Measurements from ENCODE around the gene CPED1. TPM values are rescaled to one million over a fixed set of nuclear protein-coding genes. Genes with fewer than 3 reads are reported as not detected.

The CPED1 gene
- total and polyA plus RNA-seq, 10 of the 15 experiments (the other 5 are each of a cell fraction or from before 2014, with no cell fraction given) = 0.01 to 0.77 (median 0.10) TPM; not detected in 1

- no peak for TF ChIP-seq CUX1 (IDR thresholded peaks at IDR 0.05; ENCODE audit: insufficient replicate concordance, low read depth, low read length)
- TF ChIP-seq POLR2AphosphoS5 (IDR thresholded peaks at IDR 0.05; ENCODE audit: low read length) = no peak
- no peak for TF ChIP-seq HDAC6 (IDR thresholded peaks at IDR 0.05; ENCODE audit: unreplicated experiment)
- TF ChIP-seq PAX8 (IDR thresholded peaks at IDR 0.05) = no peak
- TF ChIP-seq SIN3A (IDR thresholded peaks at IDR 0.05; ENCODE audit: low read depth, low read length) = no peak
- no peak for TF ChIP-seq CBX3 (IDR thresholded peaks at IDR 0.05; ENCODE audit: borderline replicate concordance, low read depth)
Observed at GRCh38 chr7:121072826-121073225, 84.3 kb downstream of the CPED1 start (continued).

GRCh38 chr7:121073463-121074099 lies 85.1 kb downstream of the CPED1 start:
- Histone ChIP-seq H3K4me3 (no peak overlapping the region), H3K27me3 (replicated peaks in 1 of 2; ENCODE audit: control insufficient read depth in 2 of 2, insufficient read depth in 2 of 2, low read length in 1 of 2) (no peaks in the 10 kb centered on the region), H3K79me2 (ENCODE audit: control insufficient read depth, insufficient read depth, low read length) (no peaks in the 10 kb centered on the region), H3K36me3 (ENCODE audit: control insufficient read depth in 2 of 2, insufficient read depth in 2 of 2, low read length in 1 of 2) (no peaks in the 10 kb centered on the region), H3K27ac (ENCODE audit: control insufficient read depth, insufficient read depth) (no peak overlapping the region), H3K4me2 (ENCODE audit: control insufficient read depth, insufficient read depth) (no peak overlapping the region), H3K4me1 (ENCODE audit: control insufficient read depth, insufficient read depth, low read length) (no peaks in the 10 kb centered on the region), H3K9me3 (replicated peaks; ENCODE audit: control insufficient read depth, insufficient read depth, low read length) (no peaks in the 10 kb centered on the region; the same call in 2 of the 3 replicates), H4K20me1 (ENCODE audit: control insufficient read depth, insufficient read depth) (no peaks in the 10 kb centered on the region), H2AFZ (ENCODE audit: control insufficient read depth, low read depth, low read length) (no peak overlapping the region), H3K9ac (ENCODE audit: control insufficient read depth, insufficient read depth, low read length) (no peak overlapping the region)
- ChIA-PET SMC1A (ENCODE audit: uncharacterized antibody, unreplicated experiment) (interaction anchor here (0.8 to 1.4 kb wide), 2 partner anchors 14 to 87 kb away, joined by 3 read pairs; no protein-coding TSS in a partner anchor), RAD21 (ENCODE audit: unreplicated experiment) (interaction anchor here (0.8 kb wide), 1 partner anchor 282 kb away, joined by 3 read pairs; no protein-coding TSS in a partner anchor), POLR2A (no interaction called here), CTCF (interaction anchor here (1.2 to 1.8 kb wide), 3 partner anchors 8 to 86 kb away, joined by 4 to 7 read pairs (median 4); no protein-coding TSS in a partner anchor)
- 76% methylated on average over 3 of the region's 3 CpGs for WGBS (ENCODE audit: insufficient coverage, insufficient replicate concordance, low lambda C conversion rate, missing lambda C conversion rate)
- ATAC-seq (no peak), FAIRE-seq (no peak), DNase-seq (ENCODE audit: low read depth, low spot score) (no peak)
- intact Hi-C loops (cut with micrococcal nuclease; ENCODE audit: unreplicated experiment) = no loop called here
- in situ Hi-C loops (cut with MboI) = loop anchor here (5.0 kb wide), 1 partner anchor 76 kb away; no protein-coding TSS in a partner anchor
- BruUV-seq (replicated peaks) = no TSS peak
- TF ChIP-seq E4F1 (IDR thresholded peaks at IDR 0.05; ENCODE audit: borderline replicate concordance, partially characterized antibody) (no peak), POU2F2 (IDR thresholded peaks at IDR 0.05; ENCODE audit: borderline replicate concordance, low read depth, low read length) (no peak), ZSCAN29 (IDR thresholded peaks at IDR 0.05) (no peak), REST (IDR thresholded peaks at IDR 0.05; ENCODE audit: low read depth, low read length) (no peak), KLF5 (IDR thresholded peaks at IDR 0.05; ENCODE audit: partially characterized antibody) (no peak)
